ENCODE measurements around the gene PARP11.

Gene PARP11, protein sequence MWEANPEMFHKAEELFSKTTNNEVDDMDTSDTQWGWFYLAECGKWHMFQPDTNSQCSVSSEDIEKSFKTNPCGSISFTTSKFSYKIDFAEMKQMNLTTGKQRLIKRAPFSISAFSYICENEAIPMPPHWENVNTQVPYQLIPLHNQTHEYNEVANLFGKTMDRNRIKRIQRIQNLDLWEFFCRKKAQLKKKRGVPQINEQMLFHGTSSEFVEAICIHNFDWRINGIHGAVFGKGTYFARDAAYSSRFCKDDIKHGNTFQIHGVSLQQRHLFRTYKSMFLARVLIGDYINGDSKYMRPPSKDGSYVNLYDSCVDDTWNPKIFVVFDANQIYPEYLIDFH

GRCh38 chr12:3872800-3873636 is at the start of gene PARP11:
Gene PARP11, minus strand, starts transcription at chr12:3873399. Its CDS starts 170 bp downstream, at chr12:3873229.
- DNase-seq (ENCODE audit: low read depth) = peak; percentile 93

DNA sequence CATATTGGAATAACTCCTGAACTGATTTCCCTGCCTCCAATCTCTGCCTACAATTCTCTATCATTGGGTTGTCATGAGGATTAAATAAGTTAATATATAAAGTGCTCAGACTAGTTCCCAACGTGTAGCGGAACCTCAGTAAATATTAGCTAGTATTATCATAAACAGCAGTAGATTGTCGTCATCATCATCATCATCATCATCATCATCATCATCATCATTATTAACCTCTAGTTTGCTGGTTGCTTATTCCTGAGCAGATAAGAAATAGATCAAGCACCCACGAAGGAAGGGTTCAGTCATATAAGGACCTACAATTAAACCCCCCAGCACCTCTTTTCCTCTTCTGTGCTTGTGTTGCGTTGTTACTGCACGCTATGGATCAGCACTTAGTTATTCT is 48.8 kb upstream of the PARP11 start:
- no peak for DNase-seq (ENCODE audit: low read depth)

- no peak for DNase-seq (ENCODE audit: low read depth)
Observed at GRCh38 chr12:3921526-3921925, 48.3 kb upstream of the PARP11 start.

- DNase-seq (ENCODE audit: low read depth) = no peak
Observed at GRCh38 chr12:3921151-3921471, 47.9 kb upstream of the PARP11 start.

- DNase-seq (ENCODE audit: low read depth) = peak; percentile 25
Observed at GRCh38 chr12:3920351-3921150, 47.4 kb upstream of the PARP11 start.

DNA sequence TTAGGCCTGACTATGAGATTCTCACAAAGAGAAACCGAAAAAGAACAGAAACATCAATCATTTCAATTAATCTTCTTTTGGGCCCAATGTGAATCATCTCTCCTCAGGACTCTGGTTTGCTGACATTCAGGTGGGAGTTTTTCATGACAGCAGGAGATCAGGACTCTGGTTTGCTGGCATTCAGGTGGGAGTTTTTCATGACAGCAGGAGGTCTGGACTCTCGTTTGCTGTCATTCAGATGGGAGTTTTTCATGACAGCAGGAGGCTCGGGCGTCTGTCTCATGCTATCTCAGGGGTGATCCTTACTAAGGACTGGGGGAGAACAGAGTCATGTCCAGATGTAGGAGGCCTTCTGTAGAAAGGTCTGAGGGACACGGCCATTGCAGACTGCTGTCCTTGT is 40.1 kb upstream of the PARP11 start:
- DNase-seq (ENCODE audit: low read depth) = no peak

DNA sequence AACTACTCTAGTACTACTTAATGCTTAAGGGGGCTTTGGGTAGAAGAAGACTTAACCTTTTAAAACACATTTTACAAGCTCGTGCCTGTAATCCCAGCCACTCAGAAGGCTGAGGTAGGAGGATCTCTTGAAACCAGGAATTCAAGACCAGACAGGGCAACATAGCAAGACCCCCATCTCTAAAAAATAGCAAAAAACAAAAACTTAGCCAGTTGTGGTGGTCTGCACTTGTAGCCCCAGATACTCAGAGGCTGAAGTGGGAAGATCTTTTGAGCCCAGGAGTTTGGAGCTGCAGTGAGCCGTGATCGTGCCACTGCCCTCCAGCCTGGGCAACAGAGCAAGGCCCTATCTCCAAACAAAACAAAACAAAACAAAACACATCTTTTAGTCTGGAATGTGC is 39.7 kb upstream of the PARP11 start:
- DNase-seq (ENCODE audit: low read depth) = no peak

DNA sequence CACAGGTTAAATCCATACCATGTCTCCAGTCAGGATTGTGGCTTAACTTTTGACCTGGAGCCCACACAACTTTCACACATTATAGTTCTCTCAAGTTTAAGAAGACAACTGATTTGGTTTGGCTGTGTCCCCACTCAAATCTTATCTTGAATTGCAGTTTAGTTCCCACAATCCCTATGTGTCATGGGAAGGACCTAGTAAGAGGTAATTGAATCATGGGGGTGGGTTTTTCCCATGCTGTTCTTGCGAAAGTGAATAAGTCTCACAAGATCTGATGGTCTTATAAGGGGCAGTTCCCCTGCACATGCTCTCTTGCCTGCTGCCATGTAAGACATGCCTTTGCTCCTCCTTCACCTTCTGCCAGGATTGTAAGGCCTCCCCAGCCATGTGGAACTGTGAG is 38.2 kb upstream of the PARP11 start:
- no peak for DNase-seq (ENCODE audit: low read depth)

DNA sequence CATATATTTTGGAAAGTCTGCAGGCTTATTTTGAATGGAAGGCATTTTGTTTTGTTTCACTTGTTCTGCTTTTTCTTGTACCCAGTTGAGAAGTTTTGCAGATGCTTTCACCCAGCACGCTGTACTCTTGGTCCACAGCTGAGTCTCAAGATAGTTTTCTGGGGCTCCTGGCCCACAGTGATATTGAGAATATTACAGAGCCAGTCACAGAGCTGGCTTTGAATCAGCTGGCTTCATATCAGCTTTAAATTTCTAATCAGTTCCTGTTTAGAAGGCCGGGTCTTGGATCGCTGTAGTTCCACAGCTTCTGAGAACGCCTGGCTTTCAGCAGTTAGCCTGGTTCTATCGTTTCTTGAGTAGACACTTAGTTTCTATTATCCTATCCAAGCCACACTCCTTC is 32.5 kb upstream of the PARP11 start:
- DNase-seq (ENCODE audit: low read depth) = no peak

DNA sequence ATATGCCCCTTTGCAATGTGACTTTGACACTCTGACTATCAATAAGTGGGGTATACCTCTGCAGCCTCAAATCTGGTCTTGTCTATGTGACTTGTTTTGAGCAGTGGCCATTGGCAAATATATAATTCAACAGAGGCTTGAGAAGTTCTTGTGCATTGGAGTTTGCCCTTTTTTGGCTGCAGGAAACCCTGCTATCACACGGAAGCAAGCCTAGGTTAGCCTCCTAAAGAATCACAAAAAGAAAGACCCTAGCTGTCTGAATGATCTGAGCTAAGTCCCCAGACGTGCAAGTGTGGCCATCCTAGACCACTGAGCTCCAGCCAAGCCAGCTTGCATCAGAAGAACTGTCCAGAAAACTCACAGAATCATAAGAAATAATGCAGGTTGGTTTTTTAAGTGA is 31.8 kb upstream of the PARP11 start:
- DNase-seq (ENCODE audit: low read depth) = no peak

- no peak for DNase-seq (ENCODE audit: low read depth)
Observed at GRCh38 chr12:3902921-3903320, 29.7 kb upstream of the PARP11 start.

DNA sequence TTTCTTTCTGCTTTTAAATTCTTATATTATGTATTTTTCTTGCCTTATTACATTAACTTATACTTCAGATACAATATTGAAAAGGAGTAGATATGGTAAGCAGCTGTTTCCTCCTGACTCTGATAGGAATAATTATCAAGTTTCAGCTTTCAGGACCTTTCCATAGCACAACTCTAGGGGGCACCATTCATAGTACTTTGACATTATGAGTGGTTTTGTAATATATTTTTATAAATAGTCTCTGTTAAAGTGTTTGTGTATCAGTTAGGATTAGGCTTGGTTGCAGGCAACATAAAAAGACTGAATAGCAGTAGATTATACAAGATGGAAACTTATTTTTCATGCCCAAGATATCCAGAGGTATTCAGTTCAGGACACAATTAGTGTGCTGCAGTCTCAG is 27.9 kb upstream of the PARP11 start:
- DNase-seq (ENCODE audit: low read depth) = no peak

GRCh38 chr12:3898756-3899155 is 25.6 kb upstream of the PARP11 start:
- no peak for DNase-seq (ENCODE audit: low read depth)

GRCh38 chr12:3897371-3897971 is 24.3 kb upstream of the PARP11 start:
- DNase-seq (ENCODE audit: low read depth) = no peak

- no peak for DNase-seq (ENCODE audit: low read depth)
Observed at GRCh38 chr12:3896801-3897351, 23.7 kb upstream of the PARP11 start.

- DNase-seq (ENCODE audit: low read depth) = no peak
Observed at GRCh38 chr12:3896356-3896755, 23.2 kb upstream of the PARP11 start.

- no peak for DNase-seq (ENCODE audit: low read depth)
Observed at GRCh38 chr12:3892631-3893030, 19.4 kb upstream of the PARP11 start.

DNA sequence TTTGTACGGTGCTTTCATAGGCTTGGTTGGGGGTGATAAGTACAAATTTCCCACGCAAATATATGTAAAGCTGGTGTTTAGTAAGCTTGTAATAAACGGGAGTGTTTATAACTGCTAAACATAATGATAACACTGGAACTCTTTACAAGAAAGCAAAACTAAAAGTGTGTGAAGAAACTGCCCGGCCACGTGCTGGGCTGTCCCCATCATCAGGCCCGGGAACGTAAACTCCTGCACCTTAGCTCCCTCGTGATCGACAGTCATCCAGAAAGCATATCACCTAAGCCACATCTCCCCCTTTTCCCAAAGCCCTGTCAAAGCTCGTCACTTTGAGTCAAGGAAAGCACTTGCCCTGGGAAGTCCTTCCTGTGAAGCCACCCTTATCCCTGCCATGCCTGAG is 18.0 kb upstream of the PARP11 start:
- no peak for DNase-seq (ENCODE audit: low read depth)

DNA sequence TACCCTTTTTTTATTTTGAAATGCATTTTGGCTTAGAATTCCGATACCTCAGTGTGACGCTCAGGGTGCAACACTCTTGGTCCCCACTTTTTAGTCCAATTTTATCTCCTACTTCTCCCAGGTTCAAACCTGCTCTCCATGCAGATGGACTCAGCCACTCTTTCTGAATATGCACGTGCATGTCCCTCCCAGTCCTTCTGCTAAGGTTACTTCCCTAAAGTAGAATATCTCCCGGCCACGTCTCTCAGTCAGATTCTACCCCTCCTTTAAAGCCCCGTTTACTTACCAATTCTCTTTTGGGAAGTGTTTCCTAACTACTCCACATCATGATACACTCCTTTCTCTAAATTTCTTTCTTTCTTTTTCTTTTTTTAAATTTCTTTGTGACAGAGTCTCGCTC is 15.5 kb upstream of the PARP11 start:
- DNase-seq (ENCODE audit: low read depth) = no peak

GRCh38 chr12:3885277-3886094 is 12.3 kb upstream of the PARP11 start:
- DNase-seq (ENCODE audit: low read depth) = peak; percentile 40

DNA sequence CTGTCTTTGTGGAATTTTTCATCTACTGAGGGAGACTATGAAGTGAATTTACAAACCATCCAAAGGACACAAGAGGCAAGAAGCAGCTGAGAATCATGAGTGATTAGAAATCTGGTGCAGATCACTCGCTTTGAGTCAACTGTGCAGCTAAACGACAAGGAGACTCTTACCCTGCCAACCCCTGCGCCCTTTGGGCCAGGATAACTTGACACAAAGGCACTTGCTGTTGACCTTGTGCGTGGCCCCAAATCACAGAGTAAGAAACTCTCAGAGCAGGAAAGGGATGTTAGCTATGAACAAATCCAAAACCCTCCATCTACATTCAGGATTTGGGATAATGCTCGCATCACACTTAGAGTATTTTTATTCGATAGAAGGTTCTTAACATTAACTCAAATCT is 11.5 kb upstream of the PARP11 start:
- DNase-seq (ENCODE audit: low read depth) = no peak

All from stromal cell of bone marrow (primary cell).